Stomach (tissue), 4 donors: ENCODE results near the gene BTBD9.

ENCODE experiments used
- POLR2A ChIP-seq, 4 donors: fragments of 450-650 bp; IDR thresholded peaks; one replicate each; pipeline ENCODE4 v1.6.1; 2016; ENCODE audit warnings: antibody characterized with exemption in 4 of 4, control low read depth in 2 of 4, mild to moderate bottlenecking in 1 of 4, moderate library complexity in 1 of 4
- TF ChIP-seq, protein P1 (sequence below), 7 experiments: fragments of 450-650 bp in 4 of 7; fragments of 200-600 bp in 3 of 7; sonication (generic) in 3 of 7; IDR thresholded peaks; one replicate each; pipeline ENCODE4 v1.5.1; 2016 to 2019; ENCODE audit warnings: antibody characterized with exemption in 7 of 7, control low read depth in 2 of 7, mild to moderate bottlenecking in 1 of 7

DNA sequence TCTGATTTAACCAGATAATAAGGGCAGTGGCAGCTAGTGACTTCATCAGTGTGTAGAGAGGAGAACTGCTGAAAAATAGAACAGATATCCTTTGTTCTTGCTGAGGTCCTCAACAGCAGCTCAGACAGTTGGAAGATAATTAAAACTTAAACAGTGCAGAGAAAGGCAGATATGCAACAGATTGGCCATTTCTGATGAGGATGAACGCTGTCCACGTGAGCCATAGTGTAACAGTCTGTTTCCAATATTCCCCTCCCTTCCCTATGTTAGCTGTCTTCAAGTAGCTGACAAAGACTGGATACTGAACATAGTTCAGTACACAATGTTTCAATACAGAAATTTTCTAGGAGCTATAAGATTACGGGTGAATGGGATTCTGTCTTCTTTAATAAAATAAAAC is 291.4 kb downstream of the BTBD9 start:
- no peak for TF ChIP-seq POLR2A (IDR thresholded peaks at IDR 0.05)
- TF ChIP-seq, protein P1, sequence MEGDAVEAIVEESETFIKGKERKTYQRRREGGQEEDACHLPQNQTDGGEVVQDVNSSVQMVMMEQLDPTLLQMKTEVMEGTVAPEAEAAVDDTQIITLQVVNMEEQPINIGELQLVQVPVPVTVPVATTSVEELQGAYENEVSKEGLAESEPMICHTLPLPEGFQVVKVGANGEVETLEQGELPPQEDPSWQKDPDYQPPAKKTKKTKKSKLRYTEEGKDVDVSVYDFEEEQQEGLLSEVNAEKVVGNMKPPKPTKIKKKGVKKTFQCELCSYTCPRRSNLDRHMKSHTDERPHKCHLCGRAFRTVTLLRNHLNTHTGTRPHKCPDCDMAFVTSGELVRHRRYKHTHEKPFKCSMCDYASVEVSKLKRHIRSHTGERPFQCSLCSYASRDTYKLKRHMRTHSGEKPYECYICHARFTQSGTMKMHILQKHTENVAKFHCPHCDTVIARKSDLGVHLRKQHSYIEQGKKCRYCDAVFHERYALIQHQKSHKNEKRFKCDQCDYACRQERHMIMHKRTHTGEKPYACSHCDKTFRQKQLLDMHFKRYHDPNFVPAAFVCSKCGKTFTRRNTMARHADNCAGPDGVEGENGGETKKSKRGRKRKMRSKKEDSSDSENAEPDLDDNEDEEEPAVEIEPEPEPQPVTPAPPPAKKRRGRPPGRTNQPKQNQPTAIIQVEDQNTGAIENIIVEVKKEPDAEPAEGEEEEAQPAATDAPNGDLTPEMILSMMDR (IDR thresholded peaks at IDR 0.05): no peak
